HG02840 (cell line): ENCODE results near the gene DNAH7.
"Not testable (repeated sequence)": the region's sequence is repeated elsewhere in the genome, so short reads cannot be mapped to it uniquely, and the experiment has no call there.

ENCODE experiments used
- ATAC-seq: cut with Tn5 transposase; IDR thresholded peaks from one replicate; pipeline ENCODE4 v1.9.1; 2021; ENCODE audit warnings: mild to moderate bottlenecking, moderate library complexity, moderate number of reproducible peaks; ENCODE audit not compliant: unreplicated experiment, low FRiP score

Gene DNAH7

GRCh38 chr2:195985741-195986140 lies 82.9 kb downstream of the DNAH7 start:
- no peak for ATAC-seq

GRCh38 chr2:195984923-195985726 lies 83.5 kb downstream of the DNAH7 start:
- ATAC-seq = no peak

GRCh38 chr2:195967336-195967735 lies 101.3 kb downstream of the DNAH7 start:
- no peak for ATAC-seq

GRCh38 chr2:195961873-195962272 lies 106.8 kb downstream of the DNAH7 start:
- no peak for ATAC-seq

GRCh38 chr2:195959341-195959740 lies 109.3 kb downstream of the DNAH7 start:
- ATAC-seq = no peak

GRCh38 chr2:195956725-195957124 lies 111.9 kb downstream of the DNAH7 start:
- ATAC-seq = no peak

- ATAC-seq = no peak
Measured at GRCh38 chr2:195945056-195945455, 123.6 kb downstream of the DNAH7 start.

GRCh38 chr2:195937176-195937575 lies 131.5 kb downstream of the DNAH7 start:
- no peak for ATAC-seq

GRCh38 chr2:195934484-195934883 lies 134.2 kb downstream of the DNAH7 start:
- no peak for ATAC-seq

- no peak for ATAC-seq
Measured at GRCh38 chr2:195929531-195929930, 139.1 kb downstream of the DNAH7 start.

GRCh38 chr2:195925120-195925519 lies 143.5 kb downstream of the DNAH7 start:
- ATAC-seq = no peak

GRCh38 chr2:195923889-195924288 lies 144.7 kb downstream of the DNAH7 start:
- no peak for ATAC-seq

GRCh38 chr2:195917021-195917600 lies 151.5 kb downstream of the DNAH7 start:
- not testable (repeated sequence) for ATAC-seq

GRCh38 chr2:195912079-195912478 lies 156.6 kb downstream of the DNAH7 start:
- ATAC-seq = no peak

GRCh38 chr2:195910570-195910969 lies 158.1 kb downstream of the DNAH7 start:
- ATAC-seq = no peak

- ATAC-seq = no peak
Measured at GRCh38 chr2:195909926-195910325, 158.7 kb downstream of the DNAH7 start.

- no peak for ATAC-seq
Measured at GRCh38 chr2:195907474-195907873, 161.2 kb downstream of the DNAH7 start.

- no peak for ATAC-seq
Measured at GRCh38 chr2:195903956-195904355, 164.7 kb downstream of the DNAH7 start.

GRCh38 chr2:195902857-195903256 lies 165.8 kb downstream of the DNAH7 start:
- no peak for ATAC-seq

GRCh38 chr2:195899226-195899625 lies 169.4 kb downstream of the DNAH7 start:
- ATAC-seq = no peak

GRCh38 chr2:195898505-195899191 lies 170.0 kb downstream of the DNAH7 start:
- no peak for ATAC-seq

GRCh38 chr2:195891081-195891480 lies 177.6 kb downstream of the DNAH7 start:
- no peak for ATAC-seq
